HG03520 (cell line): ENCODE data around the gene GOLGA6C.
"Not testable (repeated sequence)": the region's sequence is repeated elsewhere in the genome, so short reads cannot be mapped to it uniquely, and the experiment has no call there.

Source experiments
- ATAC-seq: cut with Tn5 transposase; IDR thresholded peaks from one replicate; pipeline ENCODE4 v1.9.1; 2021; ENCODE audit warnings: mild to moderate bottlenecking, moderate library complexity; ENCODE audit not compliant: unreplicated experiment

The GOLGA6C gene

GRCh38 chr15:75312548-75312947, 54.4 kb downstream of the GOLGA6C start:
- ATAC-seq: not testable (repeated sequence)

- no peak for ATAC-seq
Measured at GRCh38 chr15:75313116-75313845, 55.1 kb downstream of the GOLGA6C start.

- no peak for ATAC-seq
Measured at GRCh38 chr15:75314552-75315290, 56.6 kb downstream of the GOLGA6C start.

GRCh38 chr15:75319231-75319897, 61.2 kb downstream of the GOLGA6C start:
- ATAC-seq: not testable (repeated sequence)
